Natural killer cell (primary cell): ENCODE results near the gene TXNL4B. TPM values are rescaled to one million over a fixed set of nuclear protein-coding genes. Genes with fewer than 3 reads are reported as not detected.

Source experiments
- ATAC-seq, 3 donors: fragments of 150-1000 bp in 2 of 3; fragments of 200-7000 bp in 1 of 3; cut with Tn5 transposase; 1 replicate in 1 of 3; 2 replicates in 2 of 3; pipeline ENCODE4 v1.10.0; 2021; ENCODE audit warnings: mild to moderate bottlenecking in 2 of 3, moderate library complexity in 2 of 3
- DNase-seq, 2 donors: peaks; one replicate each; pipeline versions ENCODE4 v3.0.0 to v3.0.0-alpha.2; 2013 to 2021; ENCODE audit warnings: mixed read lengths in 1 of 2
- H3K27ac ChIP-seq: one replicate; pipeline ENCODE4 v1.5.1; 2013; ENCODE audit warnings: mild to moderate bottlenecking, low read length
- H3K27me3 ChIP-seq: one replicate; pipeline ENCODE4 v1.6.1; 2013; ENCODE audit warnings: low read length; ENCODE audit not compliant: control insufficient read depth, insufficient read depth
- H3K36me3 ChIP-seq: one replicate; pipeline ENCODE4 v1.6.1; 2013; ENCODE audit warnings: low read length; ENCODE audit not compliant: control insufficient read depth, insufficient read depth
- H3K4me1 ChIP-seq: one replicate; pipeline ENCODE4 v1.6.1; 2013; ENCODE audit warnings: low read length; ENCODE audit not compliant: control insufficient read depth, insufficient read depth
- H3K4me3 ChIP-seq: one replicate; pipeline ENCODE4 v1.5.1; 2013; ENCODE audit warnings: low read length
- H3K9me3 ChIP-seq: one replicate; pipeline ENCODE4 v1.6.1; 2013; ENCODE audit warnings: low read length; ENCODE audit not compliant: control insufficient read depth, insufficient read depth
- H3K27ac Mint-ChIP-seq, 2 donors: one replicate each; pipeline ENCODE4 v1.8.0; 2022; ENCODE audit warnings: mild to moderate bottlenecking in 2 of 2, mixed read lengths in 2 of 2, moderate library complexity in 1 of 2
- H3K27me3 Mint-ChIP-seq, 2 donors: one replicate each; pipeline ENCODE4 v1.8.0; 2022; ENCODE audit warnings: low read depth in 2 of 2, mixed read lengths in 2 of 2
- H3K36me3 Mint-ChIP-seq: one replicate; pipeline ENCODE4 v1.8.0; 2022; ENCODE audit warnings: mixed read lengths
- H3K4me1 Mint-ChIP-seq, 2 donors: one replicate each; pipeline ENCODE4 v1.8.0; 2022; ENCODE audit warnings: mixed read lengths in 2 of 2
- H3K4me3 Mint-ChIP-seq: one replicate; pipeline ENCODE4 v1.8.0; 2022; ENCODE audit warnings: mild to moderate bottlenecking, moderate library complexity, mixed read lengths
- H3K9me3 Mint-ChIP-seq, 2 donors: one replicate each; pipeline ENCODE4 v1.8.0; 2022; ENCODE audit warnings: mixed read lengths in 2 of 2
- CTCF ChIP-seq: fragments of 200-600 bp; IDR thresholded peaks from one replicate; pipeline ENCODE4 v1.8.0; 2022; ENCODE audit warnings: antibody characterized with exemption
- WGBS: methylation state at CpG from one replicate; pipeline ENCODE4 v1.1.7; 2013; ENCODE audit warnings: missing lambda C conversion rate; ENCODE audit not compliant: insufficient coverage; 5-methylcytosine and 5-hydroxymethylcytosine counted together
- intact Hi-C: fragments of 100-400 bp; cut with micrococcal nuclease; formaldehyde crosslinking; loops from one replicate; pipeline ENCODE4 v1.14.2; 2022
- total RNA-seq, 4 donors: library from RNA; stranded (reverse); fragments of 120-200 nt in 1 of 4; gene quantifications; one replicate each; pipeline versions ENCODE4 v1.2.3 to v1.2.4, GENCODE V29; 2013 to 2022

TXNL4B gene
- total RNA-seq, 3 donors from 2014 or later (not counting 1 experiment from before 2014, with no cell fraction given) = 12.1 to 13.8 (median 13.6) TPM

GRCh38 chr16:72050769-72051464 is 42.5 kb downstream of the TXNL4B start:
- H3K4me3 Mint-ChIP-seq = no peak overlapping the region
- H3K27me3 ChIP-seq = no peaks in the 10 kb centered on the region
- no peaks in the 10 kb centered on the region for H3K4me1 ChIP-seq
- H3K27ac Mint-ChIP-seq = no peak overlapping the region
- H3K36me3 Mint-ChIP-seq = peaks cover 8% of the 10 kb centered on the region
- no peaks in the 10 kb centered on the region for H3K4me1 Mint-ChIP-seq
- ATAC-seq = no peak
- H3K27me3 Mint-ChIP-seq = peaks cover 0 to 7% of the 10 kb centered on the region in 2 donors
- no peak overlapping the region for H3K4me3 ChIP-seq
- 88% methylated on average over 2 of the region's 4 CpGs for WGBS
- H3K36me3 ChIP-seq = no peaks in the 10 kb centered on the region
- DNase-seq = no peak
- intact Hi-C loops = no loop called here
- no peak overlapping the region for H3K27ac ChIP-seq
- peaks cover 5% of the 10 kb centered on the region for H3K9me3 ChIP-seq
- TF ChIP-seq CTCF = no peak
- peaks cover 0 to 5% of the 10 kb centered on the region in 2 donors for H3K9me3 Mint-ChIP-seq

GRCh38 chr16:72049110-72049509 is 44.3 kb downstream of the TXNL4B start:
- Mint-ChIP-seq H3K4me1 (no peaks in the 10 kb centered on the region), H3K36me3 (peaks cover 8% of the 10 kb centered on the region), H3K27me3 (peaks cover 0 to 7% of the 10 kb centered on the region in 2 donors), H3K27ac (no peak overlapping the region), H3K9me3 (peaks cover 0 to 5% of the 10 kb centered on the region in 2 donors), H3K4me3 (no peak overlapping the region)
- Histone ChIP-seq H3K4me1 (no peaks in the 10 kb centered on the region), H3K27ac (no peak overlapping the region), H3K27me3 (no peaks in the 10 kb centered on the region), H3K4me3 (no peak overlapping the region), H3K36me3 (no peaks in the 10 kb centered on the region), H3K9me3 (peaks cover 5% of the 10 kb centered on the region)
- DNase-seq = no peak
- intact Hi-C loops = no loop called here
- ATAC-seq = no peak
- TF ChIP-seq CTCF = no peak

GRCh38 chr16:72044825-72045359 is 48.5 kb downstream of the TXNL4B start:
- H3K36me3 Mint-ChIP-seq = peaks cover 8% of the 10 kb centered on the region
- H3K4me3 ChIP-seq = no peak overlapping the region
- peaks cover 0 to 4% of the 10 kb centered on the region in 2 donors for H3K9me3 Mint-ChIP-seq
- H3K36me3 ChIP-seq = no peaks in the 10 kb centered on the region
- H3K4me3 Mint-ChIP-seq = no peak overlapping the region
- H3K9me3 ChIP-seq = peaks cover 5% of the 10 kb centered on the region
- H3K4me1 Mint-ChIP-seq = no peaks in the 10 kb centered on the region
- WGBS = 83% methylated on average over 2 of the region's 2 CpGs
- no peak overlapping the region for H3K27ac Mint-ChIP-seq
- no peaks in the 10 kb centered on the region for H3K4me1 ChIP-seq
- H3K27me3 ChIP-seq = no peaks in the 10 kb centered on the region
- no peak overlapping the region for H3K27ac ChIP-seq
- ATAC-seq (no peak), DNase-seq (no peak)
- TF ChIP-seq CTCF = no peak
- intact Hi-C loops = no loop called here
- H3K27me3 Mint-ChIP-seq = no peaks in the 10 kb centered on the region

GRCh38 chr16:72044296-72044695 is 49.1 kb downstream of the TXNL4B start:
- H3K36me3 ChIP-seq = no peaks in the 10 kb centered on the region
- H3K4me3 ChIP-seq = no peak overlapping the region
- no peak overlapping the region for H3K27ac Mint-ChIP-seq
- H3K4me1 ChIP-seq = no peaks in the 10 kb centered on the region
- H3K27me3 Mint-ChIP-seq = no peaks in the 10 kb centered on the region
- H3K9me3 ChIP-seq = no peaks in the 10 kb centered on the region
- no peaks in the 10 kb centered on the region for H3K27me3 ChIP-seq
- no peak for TF ChIP-seq CTCF
- peaks cover 0 to 2% of the 10 kb centered on the region in 2 donors for H3K9me3 Mint-ChIP-seq
- no peaks in the 10 kb centered on the region for H3K4me1 Mint-ChIP-seq
- H3K36me3 Mint-ChIP-seq = peaks cover 7% of the 10 kb centered on the region
- no peak for DNase-seq
- no peak for ATAC-seq
- intact Hi-C loops = no loop called here
- no peak overlapping the region for H3K4me3 Mint-ChIP-seq
- H3K27ac ChIP-seq = no peak overlapping the region
- 86% methylated on average over 5 of the region's 6 CpGs for WGBS
